ENCODE data around the gene RGS4.

DNA sequence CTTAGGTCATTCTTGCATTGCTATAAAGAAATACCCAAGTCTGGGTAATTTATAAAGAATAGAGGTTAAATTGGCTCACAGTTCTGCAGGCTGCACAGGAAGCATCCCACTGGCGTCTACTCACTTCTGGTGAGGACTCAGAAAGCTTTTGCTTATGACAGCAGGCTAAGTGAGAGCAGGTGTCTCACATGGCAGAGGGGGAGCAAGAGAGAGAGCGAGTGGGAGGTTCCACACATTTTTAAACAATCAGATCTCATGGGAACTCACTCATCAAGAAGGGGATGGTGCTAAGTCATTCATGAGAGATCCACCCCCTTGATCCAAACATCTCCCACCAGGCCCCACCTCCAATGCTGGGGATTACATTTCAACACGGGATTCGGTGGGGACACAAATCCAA is 13.6 kb upstream of the RGS4 start:
- no peak for TF ChIP-seq POLR2A (IDR thresholded peaks at IDR 0.05)
- TF ChIP-seq, protein P1, sequence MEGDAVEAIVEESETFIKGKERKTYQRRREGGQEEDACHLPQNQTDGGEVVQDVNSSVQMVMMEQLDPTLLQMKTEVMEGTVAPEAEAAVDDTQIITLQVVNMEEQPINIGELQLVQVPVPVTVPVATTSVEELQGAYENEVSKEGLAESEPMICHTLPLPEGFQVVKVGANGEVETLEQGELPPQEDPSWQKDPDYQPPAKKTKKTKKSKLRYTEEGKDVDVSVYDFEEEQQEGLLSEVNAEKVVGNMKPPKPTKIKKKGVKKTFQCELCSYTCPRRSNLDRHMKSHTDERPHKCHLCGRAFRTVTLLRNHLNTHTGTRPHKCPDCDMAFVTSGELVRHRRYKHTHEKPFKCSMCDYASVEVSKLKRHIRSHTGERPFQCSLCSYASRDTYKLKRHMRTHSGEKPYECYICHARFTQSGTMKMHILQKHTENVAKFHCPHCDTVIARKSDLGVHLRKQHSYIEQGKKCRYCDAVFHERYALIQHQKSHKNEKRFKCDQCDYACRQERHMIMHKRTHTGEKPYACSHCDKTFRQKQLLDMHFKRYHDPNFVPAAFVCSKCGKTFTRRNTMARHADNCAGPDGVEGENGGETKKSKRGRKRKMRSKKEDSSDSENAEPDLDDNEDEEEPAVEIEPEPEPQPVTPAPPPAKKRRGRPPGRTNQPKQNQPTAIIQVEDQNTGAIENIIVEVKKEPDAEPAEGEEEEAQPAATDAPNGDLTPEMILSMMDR (IDR thresholded peaks at IDR 0.05): no peak
